CD4-positive, alpha-beta T cell (primary cell): ENCODE data around the gene AHNAK2. TPM values are rescaled to one million over a fixed set of nuclear protein-coding genes. Genes with fewer than 3 reads are reported as not detected.
A peak's percentile ranks its signal among the peaks of the same experiment; 100 is the strongest.

ENCODE experiments used
- ATAC-seq: fragments of 200-7000 bp; cut with Tn5 transposase; one replicate; pipeline ENCODE4 v1.10.0; 2022; ENCODE audit warnings: mild to moderate bottlenecking; ENCODE audit not compliant: poor library complexity
- CTCF ChIA-PET: fragments of 350-600 bp; sonication (Branson Sonifier 250); formaldehyde crosslinking; loops from one replicate; lab custom pipeline; 2021; ENCODE audit warnings: antibody characterized with exemption, inconsistent platforms; lab: Charles Lee
- POLR2A ChIA-PET: fragments of 350-600 bp; sonication (Branson Sonifier 250); formaldehyde crosslinking; loops from one replicate; lab custom pipeline; 2021; ENCODE audit warnings: antibody characterized with exemption, inconsistent platforms; lab: Charles Lee
- DNase-seq, 14 experiments: peaks; one replicate each; pipeline ENCODE4 v3.0.0-alpha.2; 2013 to 2020; ENCODE audit warnings: mixed read lengths in 2 of 14
- H3K27ac ChIP-seq, 2 donors: one replicate each; pipeline versions ENCODE4 v1.5.1 to v1.7.0; 2013; ENCODE audit warnings: low read length in 2 of 2, low read depth in 1 of 2, mild to moderate bottlenecking in 1 of 2
- H3K27me3 ChIP-seq, 2 experiments: 1 replicate in 1 of 2; 2 replicates in 1 of 2; pipeline versions ENCODE4 v1.6.1 to v1.7.0; 2013; ENCODE audit warnings: low read length in 2 of 2, control low read depth in 1 of 2, mild to moderate bottlenecking in 1 of 2, moderate library complexity in 1 of 2; ENCODE audit not compliant: insufficient read depth in 2 of 2, control insufficient read depth in 1 of 2
- H3K36me3 ChIP-seq: one replicate; pipeline ENCODE4 v1.6.1; 2013; ENCODE audit warnings: low read length, control low read depth; ENCODE audit not compliant: insufficient read depth
- H3K4me1 ChIP-seq: one replicate; pipeline ENCODE4 v1.6.1; 2013; ENCODE audit warnings: low read length, control low read depth; ENCODE audit not compliant: insufficient read depth
- H3K4me3 ChIP-seq: one replicate; pipeline ENCODE4 v1.5.1; 2013; ENCODE audit warnings: mild to moderate bottlenecking, low read length, moderate library complexity
- H3K9me3 ChIP-seq, 2 experiments: 1 replicate in 1 of 2; 2 replicates in 1 of 2; pipeline versions ENCODE4 v1.6.1 to v1.7.0; 2013; ENCODE audit warnings: low read length in 2 of 2, mild to moderate bottlenecking in 2 of 2, control low read depth in 1 of 2, moderate library complexity in 1 of 2; ENCODE audit not compliant: control insufficient read depth in 1 of 2, insufficient read depth in 1 of 2
- H3K27ac Mint-ChIP-seq: one replicate; pipeline ENCODE4 v1.8.0; 2020; ENCODE audit warnings: mixed read lengths
- H3K27me3 Mint-ChIP-seq: one replicate; pipeline ENCODE4 v1.8.0; 2021; ENCODE audit warnings: mixed read lengths
- H3K36me3 Mint-ChIP-seq: one replicate; pipeline ENCODE4 v1.8.0; 2021; ENCODE audit warnings: low read depth, mixed read lengths
- H3K4me1 Mint-ChIP-seq: one replicate; pipeline ENCODE4 v1.8.0; 2021; ENCODE audit warnings: low read depth, mixed read lengths
- H3K4me3 Mint-ChIP-seq: one replicate; pipeline ENCODE4 v1.8.0; 2020; ENCODE audit warnings: mild to moderate bottlenecking, mixed read lengths
- H3K9me3 Mint-ChIP-seq: one replicate; pipeline ENCODE4 v1.8.0; 2020; ENCODE audit warnings: mixed read lengths
- intact Hi-C, 2 experiments: fragments of 100-400 bp; cut with DNase I in 1 of 2; cut with micrococcal nuclease in 1 of 2; formaldehyde crosslinking; loops; one replicate each; pipeline versions ENCODE4 v1.15.1 to v1.9.0; 2023 to 2025; cut with DNase I, micrococcal nuclease
- total RNA-seq, 174 experiments: library from RNA in 2 of 174; stranded (reverse) in 2 of 174; gene quantifications; one replicate each; pipeline ENCODE4 v1.2.3 and lab custom pipeline; 2021 to 2026
- TF ChIP-seq, protein P1 (sequence below): fragments of 200-600 bp; IDR thresholded peaks from one replicate; pipeline ENCODE4 v1.8.0; 2022; ENCODE audit warnings: antibody characterized with exemption, mild to moderate bottlenecking

Gene AHNAK2
- total RNA-seq, 2 experiments from 2014 or later = 0.05 TPM; not detected in 1

DNA sequence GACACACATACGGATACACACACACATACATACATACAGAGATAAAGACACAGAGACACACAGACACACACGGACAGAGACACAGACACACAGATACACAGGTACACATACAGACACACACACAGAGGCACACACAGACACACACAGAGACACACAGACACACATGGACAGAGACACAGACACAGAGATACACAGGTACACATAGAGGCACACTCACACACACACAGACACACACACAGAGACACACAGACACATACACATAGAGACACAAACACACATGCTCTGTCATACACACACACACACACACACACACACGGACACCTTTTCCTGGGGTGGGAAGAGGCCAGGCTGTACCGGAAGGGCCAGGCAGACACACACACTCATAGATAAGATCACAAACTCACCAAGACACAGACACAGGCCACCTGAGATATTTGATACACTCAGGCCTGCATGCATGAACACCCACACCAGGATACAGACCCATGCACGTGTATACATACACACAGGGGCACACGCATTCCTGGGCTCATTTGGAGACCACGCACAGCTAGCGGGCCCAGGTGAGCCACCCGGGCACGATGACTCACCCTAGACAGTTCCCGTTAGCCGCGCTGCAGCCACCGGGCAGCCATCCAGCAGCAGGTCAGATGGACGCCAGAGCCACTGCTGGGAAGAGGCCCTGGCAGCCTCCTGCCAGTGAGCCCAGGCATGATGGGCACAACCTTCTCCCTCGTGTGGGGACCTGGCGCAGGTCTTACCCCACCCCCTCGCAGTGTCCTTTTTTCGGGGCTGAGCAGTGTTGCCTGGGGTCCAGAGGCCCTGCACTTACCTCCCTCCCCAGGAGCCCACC, 1.8 kb upstream of the AHNAK2 start:
- intact Hi-C loops = loop anchor here in 1 of 2 experiments (5.0 kb wide), 1 partner anchor 202 kb away; the partner anchor contains the start of gene NUDT14
- H3K4me1 ChIP-seq = peaks cover 26% of the 10 kb centered on the region
- peaks cover 32% of the 10 kb centered on the region for H3K27me3 Mint-ChIP-seq
- TF ChIP-seq, protein P1, sequence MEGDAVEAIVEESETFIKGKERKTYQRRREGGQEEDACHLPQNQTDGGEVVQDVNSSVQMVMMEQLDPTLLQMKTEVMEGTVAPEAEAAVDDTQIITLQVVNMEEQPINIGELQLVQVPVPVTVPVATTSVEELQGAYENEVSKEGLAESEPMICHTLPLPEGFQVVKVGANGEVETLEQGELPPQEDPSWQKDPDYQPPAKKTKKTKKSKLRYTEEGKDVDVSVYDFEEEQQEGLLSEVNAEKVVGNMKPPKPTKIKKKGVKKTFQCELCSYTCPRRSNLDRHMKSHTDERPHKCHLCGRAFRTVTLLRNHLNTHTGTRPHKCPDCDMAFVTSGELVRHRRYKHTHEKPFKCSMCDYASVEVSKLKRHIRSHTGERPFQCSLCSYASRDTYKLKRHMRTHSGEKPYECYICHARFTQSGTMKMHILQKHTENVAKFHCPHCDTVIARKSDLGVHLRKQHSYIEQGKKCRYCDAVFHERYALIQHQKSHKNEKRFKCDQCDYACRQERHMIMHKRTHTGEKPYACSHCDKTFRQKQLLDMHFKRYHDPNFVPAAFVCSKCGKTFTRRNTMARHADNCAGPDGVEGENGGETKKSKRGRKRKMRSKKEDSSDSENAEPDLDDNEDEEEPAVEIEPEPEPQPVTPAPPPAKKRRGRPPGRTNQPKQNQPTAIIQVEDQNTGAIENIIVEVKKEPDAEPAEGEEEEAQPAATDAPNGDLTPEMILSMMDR = no peak
- H3K36me3 Mint-ChIP-seq = no peaks in the 10 kb centered on the region
- ChIA-PET CTCF (no interaction called here), POLR2A (no interaction called here)
- peaks cover 5% of the 10 kb centered on the region for H3K4me1 Mint-ChIP-seq
- no peak for ATAC-seq
- DNase-seq = no peak
- H3K9me3 ChIP-seq = peaks cover 0 to 11% of the 10 kb centered on the region in 2 experiments
- no peak overlapping the region for H3K27ac Mint-ChIP-seq
- no peaks in the 10 kb centered on the region for H3K9me3 Mint-ChIP-seq
- no peak overlapping the region for H3K27ac ChIP-seq
- peaks cover 24 to 25% of the 10 kb centered on the region in 2 experiments for H3K27me3 ChIP-seq
- no peaks in the 10 kb centered on the region for H3K36me3 ChIP-seq
- peak overlapping the region; percentile 49 for H3K4me3 Mint-ChIP-seq
- H3K4me3 ChIP-seq = no peak overlapping the region

DNA sequence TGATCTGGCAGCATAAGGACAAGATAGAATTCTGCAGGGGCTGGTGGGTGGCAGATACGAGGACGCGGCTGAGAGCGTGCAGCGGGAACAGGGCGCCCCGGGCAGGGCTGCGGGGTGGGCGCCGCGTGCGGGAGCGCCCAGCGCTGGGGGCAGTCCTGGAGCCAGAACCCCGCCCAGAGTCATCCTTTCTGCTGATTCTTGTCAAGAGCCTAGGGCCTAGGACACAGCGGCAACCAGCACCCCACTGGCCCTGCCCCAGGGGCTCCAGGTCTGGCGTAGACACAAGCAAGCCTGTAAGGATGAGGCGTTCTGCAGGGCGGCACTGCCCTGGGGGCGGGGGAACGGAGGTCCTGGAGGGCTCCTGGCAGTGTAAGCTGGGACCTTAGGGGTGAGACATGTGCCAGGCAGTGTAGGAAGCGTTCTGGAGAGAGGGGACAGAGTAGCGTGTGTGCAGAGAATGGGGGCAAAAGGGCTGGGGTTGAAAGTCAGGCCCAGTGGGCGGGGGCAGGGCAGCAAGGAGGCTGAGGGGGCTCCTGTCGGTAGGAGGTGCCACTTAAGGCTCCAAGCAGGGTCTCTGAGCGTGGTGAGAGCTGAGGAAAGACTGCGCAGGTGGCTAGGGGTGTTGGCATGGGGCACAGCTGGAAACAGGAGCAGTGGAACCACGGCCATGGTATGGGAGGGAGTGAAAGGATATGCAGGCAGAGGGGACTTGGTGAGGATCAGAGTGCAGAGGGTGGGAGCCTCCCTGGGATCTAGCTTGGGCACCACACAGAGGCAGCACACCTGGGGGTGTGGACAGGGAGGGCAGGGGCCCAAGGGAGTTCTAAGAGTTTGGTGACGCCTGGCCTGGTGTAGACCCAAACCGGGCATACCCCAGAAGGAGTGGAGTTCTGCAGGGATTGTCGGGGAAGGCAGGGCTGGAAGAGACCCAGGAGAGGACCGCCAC, 845 bp upstream of the AHNAK2 start:
- H3K4me3 Mint-ChIP-seq = peak overlapping the region; percentile 49
- no peaks in the 10 kb centered on the region for H3K36me3 ChIP-seq
- ChIA-PET POLR2A (interaction anchor here (0.9 kb wide), 1 partner anchor 86 kb away, joined by 3 read pairs; the partner anchor contains the start of gene GPR132), CTCF (interaction anchor here (0.6 to 1.2 kb wide), 2 partner anchors 67 to 151 kb away, joined by 3 to 4 read pairs; no protein-coding TSS in a partner anchor)
- H3K27ac Mint-ChIP-seq = no peak overlapping the region
- peaks cover 0 to 11% of the 10 kb centered on the region in 2 experiments for H3K9me3 ChIP-seq
- DNase-seq = no peak
- H3K27me3 Mint-ChIP-seq = peaks cover 36% of the 10 kb centered on the region
- no peak overlapping the region for H3K27ac ChIP-seq
- H3K4me1 Mint-ChIP-seq = peaks cover 5% of the 10 kb centered on the region
- H3K4me1 ChIP-seq = peaks cover 23% of the 10 kb centered on the region
- no peaks in the 10 kb centered on the region for H3K36me3 Mint-ChIP-seq
- no peaks in the 10 kb centered on the region for H3K9me3 Mint-ChIP-seq
- TF ChIP-seq, protein P1 = no peak
- H3K4me3 ChIP-seq = no peak overlapping the region
- ATAC-seq = no peak
- peaks cover 25 to 26% of the 10 kb centered on the region in 2 experiments for H3K27me3 ChIP-seq
- intact Hi-C loops = no loop called here
